SK-N-SH treated with all-trans-retinoic acid at 6 μM for 48 hours (cell line): ENCODE measurements around the gene C12orf57.

Experiments used
- CREB5 ChIP-seq: fragments of 250-450 bp; sonication (Bioruptor Pico); IDR thresholded peaks from 2 replicates; pipeline ENCODE4 v1.5.1; 2020; ENCODE audit warnings: low read depth, mild to moderate bottlenecking, moderate library complexity
- CSDC2 ChIP-seq: fragments of 250-450 bp; sonication (Bioruptor Pico); IDR thresholded peaks from 2 replicates; pipeline ENCODE4 v1.5.0; 2020; ENCODE audit warnings: mild to moderate bottlenecking, moderate library complexity
- GLIS3 ChIP-seq: fragments of 250-450 bp; sonication (Bioruptor Pico); IDR thresholded peaks from 2 replicates; pipeline ENCODE4 v1.5.0; 2020; ENCODE audit warnings: mild to moderate bottlenecking, moderate library complexity
- PATZ1 ChIP-seq: fragments of 250-450 bp; sonication (Bioruptor Pico); IDR thresholded peaks from 2 replicates; pipeline ENCODE4 v1.8.0; 2020; ENCODE audit warnings: mild to moderate bottlenecking, moderate library complexity, borderline replicate concordance
- RARB ChIP-seq: fragments of 250-450 bp; sonication (Bioruptor Pico); IDR thresholded peaks from 2 replicates; pipeline ENCODE4 v1.8.0; 2021; ENCODE audit warnings: mild to moderate bottlenecking, moderate library complexity
- SNAI2 ChIP-seq: fragments of 250-450 bp; sonication (Bioruptor Pico); IDR thresholded peaks from 2 replicates; pipeline ENCODE4 v1.5.0; 2020; ENCODE audit warnings: mild to moderate bottlenecking, moderate library complexity
- ZC3H10 ChIP-seq: fragments of 250-450 bp; sonication (Bioruptor Pico); IDR thresholded peaks from 2 replicates; pipeline ENCODE4 v1.5.1; 2021; ENCODE audit warnings: mild to moderate bottlenecking, moderate library complexity
- ZFP30 ChIP-seq: fragments of 450-650 bp; formaldehyde crosslinking; IDR thresholded peaks from 2 replicates; pipeline ENCODE4 v1.5.0; 2022; ENCODE audit warnings: mild to moderate bottlenecking, moderate library complexity

GRCh38 chr12:6903722-6904121 lies 40.1 kb upstream of the C12orf57 start:
- no peak for TF ChIP-seq CREB5 (CRISPR knock-in tag)
- TF ChIP-seq ZFP30 (CRISPR knock-in tag), result no peak
- no peak for TF ChIP-seq CSDC2 (CRISPR knock-in tag)
- TF ChIP-seq PATZ1 (CRISPR knock-in tag), result no peak
- TF ChIP-seq SNAI2 (CRISPR knock-in tag), result no peak
- no peak for TF ChIP-seq RARB
- no peak for TF ChIP-seq GLIS3 (CRISPR knock-in tag)
- TF ChIP-seq ZC3H10 (CRISPR knock-in tag), result no peak
